Kidney (tissue), 14 donors: Measurements from ENCODE around the gene STK32B. TPM values are rescaled to one million over a fixed set of nuclear protein-coding genes. Genes with fewer than 3 reads are reported as not detected.
A peak's percentile ranks its signal among the peaks of the same experiment; 100 is the strongest.

ENCODE experiments used
- DNase-seq, 5 donors: peaks; one replicate each; pipeline ENCODE4 v3.0.0-alpha.2; 2013 to 2020
- FAIRE-seq: peaks from 2 replicates; lab custom pipeline; 2012; peaks lifted over from hg19 to GRCh38; lab: Jason Lieb, UNC
- H3K27ac ChIP-seq, 2 donors: one replicate each; pipeline ENCODE4 v1.7.0; 2013; ENCODE audit warnings: low read depth in 2 of 2, low read length in 2 of 2, inconsistent platforms in 1 of 2
- H3K27me3 ChIP-seq: one replicate; pipeline ENCODE4 v1.7.1; 2013; ENCODE audit warnings: low read length, inconsistent platforms; ENCODE audit not compliant: control insufficient read depth, insufficient read depth
- H3K36me3 ChIP-seq, 3 donors: one replicate each; pipeline versions ENCODE4 v1.7.0 to v1.7.1; 2013; ENCODE audit warnings: low read length in 3 of 3, control low read depth in 1 of 3, inconsistent platforms in 1 of 3; ENCODE audit not compliant: insufficient read depth in 3 of 3, control insufficient read depth in 2 of 3
- H3K4me1 ChIP-seq, 3 donors: one replicate each; pipeline versions ENCODE4 v1.7.0 to v1.7.1; 2013; ENCODE audit warnings: low read length in 3 of 3, inconsistent platforms in 1 of 3, low read depth in 1 of 3; ENCODE audit not compliant: control insufficient read depth in 2 of 3, insufficient read depth in 2 of 3
- H3K4me3 ChIP-seq, 3 donors: one replicate each; pipeline versions ENCODE4 v1.7.0 to v1.8.1; 2013; ENCODE audit warnings: low read length in 3 of 3, control low read depth in 1 of 3, inconsistent platforms in 1 of 3
- H3K9ac ChIP-seq, 3 donors: one replicate each; pipeline versions ENCODE4 v1.7.0 to v1.7.1; 2013; ENCODE audit warnings: low read length in 3 of 3, control low read depth in 1 of 3, inconsistent platforms in 1 of 3
- H3K9me3 ChIP-seq, 3 donors: one replicate each; pipeline versions ENCODE4 v1.7.0 to v1.7.1; 2013; ENCODE audit warnings: low read length in 3 of 3, control low read depth in 1 of 3, inconsistent platforms in 1 of 3; ENCODE audit not compliant: control insufficient read depth in 2 of 3, insufficient read depth in 1 of 3
- intact Hi-C: fragments of 100-400 bp; cut with DNase I; formaldehyde crosslinking; loops from one replicate; pipeline ENCODE4 v1.11.1; 2022
- polyA plus RNA-seq: library from polyadenylated mRNA; stranded (reverse); fragments of 350-450 nt; fragmentation: Illumina TruSeq; extraction: RNeasy Lipid Tissue Mini Kit (QIAGEN cat#74804); gene quantifications from one replicate; pipeline ENCODE4 v1.2.3, GENCODE V29; 2014; ENCODE audit warnings: low read depth, low replicate concordance; ENCODE audit not compliant: insufficient read depth
- total RNA-seq: library from RNA; stranded (reverse); fragmentation: NEBNext Ultra II Directional; extraction: Animal tissue kit (Norgen Biotek cat#: 25700); gene quantifications from one replicate; pipeline ENCODE4 v1.2.1, GENCODE V29; 2021
- TF ChIP-seq, protein P1 (sequence below): IDR thresholded peaks from 3 replicates; pipeline ENCODE4 v1.5.1; 2012; ENCODE audit warnings: mild to moderate bottlenecking, moderate library complexity, borderline replicate concordance; ENCODE audit not compliant: insufficient read depth; ENCODE audit errors: extremely low read depth
- donor health status: control.
- donor health status: control.
- donor health status: control.
- donor health status: control.
- donor health status: control.
- donor health status: DM: yes; HTN: yes; CAD: no.
- donor health status: Normal renal cell carcinoma (clear cell type).

STK32B gene
- total and polyA plus RNA-seq, 2 donors from 2014 or later: 18.1 to 18.2 TPM

DNA sequence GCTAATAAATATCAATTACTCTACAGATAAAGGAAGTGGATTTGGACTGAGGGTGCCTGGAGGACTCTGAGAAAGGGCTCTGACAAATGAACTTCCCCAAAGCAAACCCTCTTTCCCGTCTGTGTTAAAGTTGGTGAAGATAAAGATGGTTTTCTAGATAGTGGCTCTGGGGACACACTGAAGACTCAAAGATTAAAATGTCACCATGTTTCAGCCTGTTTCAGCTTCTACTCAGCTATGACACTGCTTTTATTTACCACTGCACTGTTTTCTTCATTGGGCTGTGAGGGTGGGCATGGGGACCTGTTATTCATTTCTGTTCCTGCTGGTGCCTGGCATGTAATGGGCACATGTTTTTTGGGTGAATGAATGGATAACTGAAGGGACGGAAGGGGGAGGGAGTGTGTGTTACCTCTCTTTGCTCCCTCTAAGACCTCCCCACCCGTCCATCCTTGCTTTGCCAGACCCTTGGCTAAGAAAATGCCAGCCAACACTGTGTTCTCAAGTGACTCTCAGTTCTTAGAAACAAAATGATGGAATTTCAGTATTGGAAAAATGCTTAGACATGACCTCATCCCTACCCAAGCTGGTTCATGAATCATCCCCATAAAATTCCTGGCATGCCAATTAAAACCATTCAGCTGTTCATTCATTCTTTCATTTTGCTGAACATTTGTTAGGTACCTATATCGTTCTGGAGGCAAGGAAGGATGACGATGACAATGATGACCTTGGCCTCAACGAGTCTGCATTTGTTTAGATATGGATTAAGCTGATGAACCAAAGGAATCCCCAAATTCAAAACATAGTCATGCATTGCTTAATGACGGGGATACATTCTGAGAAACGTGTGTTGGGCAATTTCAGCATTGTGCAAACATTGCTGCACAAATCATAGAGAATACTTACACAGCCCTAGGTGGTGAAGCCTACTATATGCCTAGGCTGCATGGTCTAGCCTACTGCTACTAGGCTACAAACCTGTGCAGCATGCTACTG is 13.4 kb upstream of the STK32B start:
- Histone ChIP-seq H3K4me1 (peaks cover 0 to 2% (median 2%) of the 10 kb centered on the region in 3 donors), H3K9ac (no peak overlapping the region), H3K27ac (no peak overlapping the region), H3K4me3 (no peak overlapping the region), H3K27me3 (no peaks in the 10 kb centered on the region), H3K9me3 (no peaks in the 10 kb centered on the region), H3K36me3 (no peaks in the 10 kb centered on the region)
- DNase-seq: no peak
- TF ChIP-seq, protein P1, sequence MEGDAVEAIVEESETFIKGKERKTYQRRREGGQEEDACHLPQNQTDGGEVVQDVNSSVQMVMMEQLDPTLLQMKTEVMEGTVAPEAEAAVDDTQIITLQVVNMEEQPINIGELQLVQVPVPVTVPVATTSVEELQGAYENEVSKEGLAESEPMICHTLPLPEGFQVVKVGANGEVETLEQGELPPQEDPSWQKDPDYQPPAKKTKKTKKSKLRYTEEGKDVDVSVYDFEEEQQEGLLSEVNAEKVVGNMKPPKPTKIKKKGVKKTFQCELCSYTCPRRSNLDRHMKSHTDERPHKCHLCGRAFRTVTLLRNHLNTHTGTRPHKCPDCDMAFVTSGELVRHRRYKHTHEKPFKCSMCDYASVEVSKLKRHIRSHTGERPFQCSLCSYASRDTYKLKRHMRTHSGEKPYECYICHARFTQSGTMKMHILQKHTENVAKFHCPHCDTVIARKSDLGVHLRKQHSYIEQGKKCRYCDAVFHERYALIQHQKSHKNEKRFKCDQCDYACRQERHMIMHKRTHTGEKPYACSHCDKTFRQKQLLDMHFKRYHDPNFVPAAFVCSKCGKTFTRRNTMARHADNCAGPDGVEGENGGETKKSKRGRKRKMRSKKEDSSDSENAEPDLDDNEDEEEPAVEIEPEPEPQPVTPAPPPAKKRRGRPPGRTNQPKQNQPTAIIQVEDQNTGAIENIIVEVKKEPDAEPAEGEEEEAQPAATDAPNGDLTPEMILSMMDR: no peak
- intact Hi-C loops: no loop called here
- no peak for FAIRE-seq

DNA sequence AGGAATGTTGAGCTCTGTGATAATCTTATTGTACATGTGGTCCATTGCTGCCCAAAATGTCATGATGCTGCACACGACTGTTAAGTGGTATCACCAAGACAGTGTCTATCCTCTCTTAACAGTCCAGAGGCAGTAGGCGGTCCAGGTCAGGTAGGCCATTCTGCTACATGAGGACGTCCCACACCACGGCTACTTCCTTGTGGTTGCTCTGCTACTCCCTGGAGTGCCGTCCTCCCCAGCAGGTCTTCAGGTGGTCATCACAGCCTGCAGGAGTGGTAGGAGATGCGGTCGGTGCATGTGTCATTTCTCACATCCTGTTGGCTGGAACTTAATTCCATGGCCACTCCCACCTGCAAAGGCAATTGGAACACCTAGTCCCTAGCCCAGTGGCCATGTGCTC is 11.5 kb upstream of the STK32B start:
- Histone ChIP-seq H3K4me3 (no peak overlapping the region), H3K9ac (no peak overlapping the region), H3K27me3 (no peaks in the 10 kb centered on the region), H3K9me3 (no peaks in the 10 kb centered on the region), H3K36me3 (no peaks in the 10 kb centered on the region), H3K27ac (no peak overlapping the region), H3K4me1 (no peaks in the 10 kb centered on the region)
- no peak for DNase-seq
- TF ChIP-seq, protein P1: no peak
- FAIRE-seq: no peak
- intact Hi-C loops: no loop called here

DNA sequence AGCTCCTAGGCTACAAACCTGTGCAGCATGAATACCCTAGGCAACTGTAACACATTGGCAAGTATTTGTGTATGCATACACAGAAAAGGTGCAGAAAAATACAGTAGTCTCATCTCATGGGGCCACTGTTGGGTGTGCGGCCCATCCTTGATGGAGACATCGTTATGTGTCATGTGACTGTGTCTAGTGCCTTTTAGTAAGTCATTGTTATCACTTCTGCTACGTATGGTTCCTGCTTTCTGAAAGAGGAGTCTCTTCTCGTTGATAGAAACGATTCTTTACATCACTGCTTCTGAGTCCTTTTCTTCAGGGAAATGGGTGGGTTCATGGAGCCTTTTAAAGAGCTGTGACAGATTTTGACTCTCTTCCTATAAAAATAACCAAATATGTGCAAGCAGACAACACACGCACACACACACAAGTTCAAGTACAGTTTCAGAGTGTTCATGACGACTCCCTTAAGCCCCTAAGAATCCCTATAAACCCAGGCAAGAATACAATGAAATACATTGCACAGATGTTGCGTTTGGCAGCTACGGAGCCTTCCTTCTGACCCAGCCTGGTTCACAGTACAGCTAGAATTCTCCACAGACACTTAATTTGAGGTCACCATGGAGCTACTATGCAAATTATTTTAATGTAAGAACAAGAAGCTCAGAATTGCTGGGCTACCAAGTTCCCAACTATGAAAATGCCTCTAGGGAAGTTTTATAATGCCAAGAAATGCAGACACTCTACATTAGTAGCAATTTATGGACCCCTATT is 10.2 kb upstream of the STK32B start:
- intact Hi-C loops: no loop called here
- Histone ChIP-seq H3K27me3 (no peaks in the 10 kb centered on the region), H3K9ac (no peak overlapping the region), H3K4me1 (no peaks in the 10 kb centered on the region), H3K27ac (no peak overlapping the region), H3K36me3 (no peaks in the 10 kb centered on the region), H3K9me3 (no peaks in the 10 kb centered on the region), H3K4me3 (no peak overlapping the region)
- no peak for FAIRE-seq
- TF ChIP-seq, protein P1: no peak
- DNase-seq: peak in 1 of 5 donors; percentile 22
